ENCODE measurements around the gene RSAD1. TPM values are rescaled to one million over a fixed set of nuclear protein-coding genes. Genes with fewer than 3 reads are reported as not detected.
"Not testable (repeated sequence)": the region's sequence is repeated elsewhere in the genome, so short reads cannot be mapped to it uniquely, and the experiment has no call there.

RSAD1 gene
- total RNA-seq, 1 donor from 2014 or later: 34.4 TPM

DNA sequence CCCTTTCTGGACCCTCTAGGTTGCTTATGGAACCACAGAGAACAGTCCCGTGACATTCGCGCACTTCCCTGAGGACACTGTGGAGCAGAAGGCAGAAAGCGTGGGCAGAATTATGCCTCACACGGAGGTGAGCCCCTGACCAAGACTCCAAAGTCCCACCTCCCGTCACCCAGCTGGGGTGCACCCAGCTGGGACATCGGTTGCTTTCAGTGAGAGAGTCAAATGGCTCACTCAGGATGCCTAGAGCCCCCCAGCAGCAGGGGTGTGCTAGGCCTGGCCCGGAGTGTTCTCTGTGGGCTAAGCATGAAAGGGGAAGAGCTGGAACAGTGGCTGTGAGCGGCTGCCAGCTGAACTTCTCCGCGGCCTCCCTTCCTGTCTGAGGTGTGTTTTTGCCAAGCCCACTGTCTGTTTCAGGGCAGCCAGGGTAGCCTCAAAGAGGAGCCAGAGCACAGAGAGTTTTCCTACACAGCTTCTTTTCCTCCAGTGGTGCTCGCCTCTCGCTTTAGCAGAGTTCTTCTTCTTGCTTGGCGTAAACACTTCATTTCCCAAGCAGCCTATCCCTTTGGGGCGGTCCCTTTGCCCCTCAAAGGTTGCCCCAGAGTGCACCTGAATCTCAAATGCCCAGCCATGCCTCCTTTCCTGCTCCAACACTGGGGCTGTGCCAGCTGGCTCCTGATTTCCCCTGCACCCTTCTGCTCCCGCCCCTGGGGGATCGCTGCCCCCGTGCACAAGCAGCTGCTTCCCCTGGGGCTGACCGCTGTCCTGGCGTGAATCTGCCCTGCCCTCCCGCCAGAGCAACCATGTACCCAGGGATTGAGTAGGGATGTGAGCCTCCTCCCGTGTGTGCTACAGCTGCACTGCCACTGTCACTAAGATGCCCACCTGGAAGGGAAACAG, 7.4 kb upstream of the RSAD1 start:
- DNase-seq (ENCODE audit: low spot score, unreplicated experiment): no peak
- peaks cover 11% of the 10 kb centered on the region for H3K36me3 Mint-ChIP-seq (ENCODE audit: insufficient read depth)
- peaks cover 28% of the 10 kb centered on the region for H3K27me3 Mint-ChIP-seq
- no peaks in the 10 kb centered on the region for H3K9me3 Mint-ChIP-seq (ENCODE audit: low read depth)
- TF ChIP-seq, protein P1, sequence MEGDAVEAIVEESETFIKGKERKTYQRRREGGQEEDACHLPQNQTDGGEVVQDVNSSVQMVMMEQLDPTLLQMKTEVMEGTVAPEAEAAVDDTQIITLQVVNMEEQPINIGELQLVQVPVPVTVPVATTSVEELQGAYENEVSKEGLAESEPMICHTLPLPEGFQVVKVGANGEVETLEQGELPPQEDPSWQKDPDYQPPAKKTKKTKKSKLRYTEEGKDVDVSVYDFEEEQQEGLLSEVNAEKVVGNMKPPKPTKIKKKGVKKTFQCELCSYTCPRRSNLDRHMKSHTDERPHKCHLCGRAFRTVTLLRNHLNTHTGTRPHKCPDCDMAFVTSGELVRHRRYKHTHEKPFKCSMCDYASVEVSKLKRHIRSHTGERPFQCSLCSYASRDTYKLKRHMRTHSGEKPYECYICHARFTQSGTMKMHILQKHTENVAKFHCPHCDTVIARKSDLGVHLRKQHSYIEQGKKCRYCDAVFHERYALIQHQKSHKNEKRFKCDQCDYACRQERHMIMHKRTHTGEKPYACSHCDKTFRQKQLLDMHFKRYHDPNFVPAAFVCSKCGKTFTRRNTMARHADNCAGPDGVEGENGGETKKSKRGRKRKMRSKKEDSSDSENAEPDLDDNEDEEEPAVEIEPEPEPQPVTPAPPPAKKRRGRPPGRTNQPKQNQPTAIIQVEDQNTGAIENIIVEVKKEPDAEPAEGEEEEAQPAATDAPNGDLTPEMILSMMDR (IDR thresholded peaks at IDR 0.05; ENCODE audit: unreplicated experiment): no peak
- no peak overlapping the region for H3K27ac Mint-ChIP-seq
- H3K4me3 Mint-ChIP-seq (ENCODE audit: low read depth): no peak overlapping the region
- H3K4me1 Mint-ChIP-seq (ENCODE audit: low read depth): peaks cover 2% of the 10 kb centered on the region

DNA sequence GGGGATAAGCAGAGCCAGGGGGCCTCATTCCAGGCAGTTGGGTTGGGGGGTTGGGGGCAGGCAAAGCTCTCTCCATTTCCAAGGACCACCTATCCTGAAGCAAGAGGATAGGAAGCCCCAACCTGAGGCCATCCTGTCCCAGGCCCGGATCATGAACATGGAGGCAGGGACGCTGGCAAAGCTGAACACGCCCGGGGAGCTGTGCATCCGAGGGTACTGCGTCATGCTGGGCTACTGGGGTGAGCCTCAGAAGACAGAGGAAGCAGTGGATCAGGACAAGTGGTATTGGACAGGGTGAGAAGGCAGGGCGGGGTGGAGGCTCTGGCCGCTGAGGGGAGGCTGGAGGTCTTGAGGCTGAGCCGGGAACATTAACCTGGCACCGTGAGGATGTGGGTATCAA, 6.4 kb upstream of the RSAD1 start:
- peaks cover 11% of the 10 kb centered on the region for H3K36me3 Mint-ChIP-seq (ENCODE audit: insufficient read depth)
- DNase-seq (ENCODE audit: low spot score, unreplicated experiment): no peak
- no peak overlapping the region for H3K27ac Mint-ChIP-seq
- peaks cover 26% of the 10 kb centered on the region for H3K27me3 Mint-ChIP-seq
- H3K4me1 Mint-ChIP-seq (ENCODE audit: low read depth): peaks cover 4% of the 10 kb centered on the region
- H3K4me3 Mint-ChIP-seq (ENCODE audit: low read depth): no peak overlapping the region
- H3K9me3 Mint-ChIP-seq (ENCODE audit: low read depth): no peaks in the 10 kb centered on the region
- TF ChIP-seq, protein P1 (IDR thresholded peaks at IDR 0.05; ENCODE audit: unreplicated experiment): no peak

DNA sequence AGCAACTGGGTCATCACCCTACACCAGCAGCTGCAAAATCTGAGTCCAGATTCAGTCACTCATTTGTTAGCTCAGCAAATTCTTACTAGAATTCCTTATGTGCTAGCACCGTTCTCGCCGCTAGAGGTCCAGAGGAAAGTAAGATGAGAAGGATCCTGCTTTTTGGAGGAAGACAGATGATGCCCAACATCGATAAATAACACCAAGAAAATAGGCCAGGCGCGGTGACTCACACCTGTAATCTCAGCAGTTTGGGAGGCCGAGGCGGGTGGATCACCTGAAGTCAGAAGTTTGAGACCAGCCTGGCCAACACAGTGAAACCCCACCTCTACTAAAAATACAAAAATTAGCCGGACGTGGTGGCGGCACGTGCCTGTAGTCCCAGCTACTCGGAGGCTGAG, 5.9 kb upstream of the RSAD1 start:
- not testable (repeated sequence) for H3K4me3 Mint-ChIP-seq (ENCODE audit: low read depth); DNase-seq (ENCODE audit: low spot score, unreplicated experiment); H3K4me1 Mint-ChIP-seq (ENCODE audit: low read depth); H3K9me3 Mint-ChIP-seq (ENCODE audit: low read depth); H3K36me3 Mint-ChIP-seq (ENCODE audit: insufficient read depth); H3K27ac Mint-ChIP-seq
- peaks cover 21% of the 10 kb centered on the region for H3K27me3 Mint-ChIP-seq
- TF ChIP-seq, protein P1 (IDR thresholded peaks at IDR 0.05; ENCODE audit: unreplicated experiment): peak; percentile 28

DNA sequence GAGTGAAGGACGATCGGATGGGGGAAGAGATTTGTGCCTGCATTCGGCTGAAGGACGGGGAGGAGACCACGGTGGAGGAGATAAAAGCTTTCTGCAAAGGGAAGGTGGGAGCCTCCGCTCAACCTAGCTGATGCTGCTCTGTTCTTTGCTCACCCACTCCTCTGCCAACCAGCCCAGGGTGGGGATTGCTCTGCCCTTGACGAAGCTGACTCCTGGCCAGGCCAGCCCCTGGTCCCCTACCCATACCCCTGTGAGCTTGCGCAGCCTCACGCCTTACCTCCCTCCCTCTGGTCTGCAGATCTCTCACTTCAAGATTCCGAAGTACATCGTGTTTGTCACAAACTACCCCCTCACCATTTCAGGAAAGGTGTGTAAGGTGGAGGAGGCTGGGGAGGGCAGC, 4.8 kb upstream of the RSAD1 start:
- peaks cover 8% of the 10 kb centered on the region for H3K4me1 Mint-ChIP-seq (ENCODE audit: low read depth)
- H3K36me3 Mint-ChIP-seq (ENCODE audit: insufficient read depth): peaks cover 9% of the 10 kb centered on the region
- peaks cover 13% of the 10 kb centered on the region for H3K27me3 Mint-ChIP-seq
- no peaks in the 10 kb centered on the region for H3K9me3 Mint-ChIP-seq (ENCODE audit: low read depth)
- TF ChIP-seq, protein P1 (IDR thresholded peaks at IDR 0.05; ENCODE audit: unreplicated experiment): no peak
- H3K4me3 Mint-ChIP-seq (ENCODE audit: low read depth): no peak overlapping the region
- H3K27ac Mint-ChIP-seq: no peak overlapping the region
- DNase-seq (ENCODE audit: low spot score, unreplicated experiment): no peak

DNA sequence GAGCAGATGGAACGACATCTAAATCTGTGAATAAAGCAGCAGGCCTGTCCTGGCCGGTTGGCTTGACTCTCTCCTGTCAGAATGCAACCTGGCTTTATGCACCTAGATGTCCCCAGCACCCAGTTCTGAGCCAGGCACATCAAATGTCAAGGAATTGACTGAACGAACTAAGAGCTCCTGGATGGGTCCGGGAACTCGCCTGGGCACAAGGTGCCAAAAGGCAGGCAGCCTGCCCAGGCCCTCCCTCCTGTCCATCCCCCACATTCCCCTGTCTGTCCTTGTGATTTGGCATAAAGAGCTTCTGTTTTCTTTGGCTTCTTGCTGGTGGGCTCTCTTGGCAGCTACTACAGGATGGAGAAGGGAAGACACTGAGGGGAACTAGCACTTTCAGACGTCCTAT, 4.1 kb upstream of the RSAD1 start:
- Mint-ChIP-seq H3K27ac (no peak overlapping the region), H3K4me3 (ENCODE audit: low read depth) (no peak overlapping the region), H3K36me3 (ENCODE audit: insufficient read depth) (peaks cover 9% of the 10 kb centered on the region), H3K27me3 (peaks cover 13% of the 10 kb centered on the region), H3K9me3 (ENCODE audit: low read depth) (no peaks in the 10 kb centered on the region), H3K4me1 (ENCODE audit: low read depth) (peaks cover 9% of the 10 kb centered on the region)
- TF ChIP-seq, protein P1 (IDR thresholded peaks at IDR 0.05; ENCODE audit: unreplicated experiment): no peak
- no peak for DNase-seq (ENCODE audit: low spot score, unreplicated experiment)

Data from progenitor cell of endocrine pancreas (in vitro differentiated cells).